Fibroblast of mammary gland (primary cell): ENCODE measurements around the gene CNPY1.

Experiments
- DNase-seq: peaks from one replicate; pipeline ENCODE4 v3.0.0-alpha.2; 2010; ENCODE audit warnings: low read depth
- H3K4me3 ChIP-seq: 2 replicates; pipeline ENCODE4 v1.5.1; 2011; ENCODE audit warnings: low read depth, mild to moderate bottlenecking, low read length, moderate library complexity; ENCODE audit not compliant: control insufficient read depth
- TF ChIP-seq, protein P1 (sequence below): conservative IDR thresholded peaks from 2 replicates; pipeline ENCODE4 v1.5.1; 2011; ENCODE audit warnings: low read depth, low read length, inconsistent platforms; ENCODE audit not compliant: control insufficient read depth, insufficient read depth

CNPY1 gene

DNA sequence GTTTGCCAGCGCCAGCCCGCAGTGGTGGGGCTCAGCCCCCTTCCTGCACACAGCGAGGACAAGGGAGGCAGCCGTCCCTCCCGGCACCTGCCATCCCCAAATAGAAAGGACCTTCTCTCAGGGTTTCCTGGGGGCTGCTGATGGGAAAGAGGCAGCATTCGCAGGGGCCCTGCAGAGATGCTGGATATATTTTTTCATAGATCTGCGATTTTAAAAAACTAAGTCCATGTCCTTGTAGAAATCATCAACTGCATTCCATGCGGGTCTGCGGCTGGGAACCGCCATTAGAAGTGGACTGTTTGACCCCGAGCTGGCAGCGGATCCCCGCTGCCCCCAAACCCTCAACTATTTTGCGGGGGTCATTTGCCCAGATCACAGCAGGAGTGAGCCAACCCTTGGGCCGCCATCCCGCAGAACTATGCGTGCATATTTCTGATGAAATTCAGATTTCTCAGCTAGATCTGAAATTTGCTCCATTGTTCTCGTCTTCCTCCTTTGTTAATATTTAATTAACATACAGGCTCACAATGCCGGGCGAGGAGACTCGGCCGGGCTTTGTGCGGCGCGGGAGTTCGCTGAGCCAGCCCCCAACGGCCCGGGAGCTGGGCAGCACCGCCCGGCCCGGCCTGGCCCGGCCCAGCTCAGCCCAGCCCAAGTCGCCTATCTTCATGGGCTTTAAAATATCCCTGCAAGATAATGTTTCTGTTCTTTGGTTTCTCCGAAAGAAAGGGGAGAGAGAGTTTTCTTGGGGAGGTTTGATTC, 86.5 kb downstream of the CNPY1 start:
- DNase-seq = no peak

DNA sequence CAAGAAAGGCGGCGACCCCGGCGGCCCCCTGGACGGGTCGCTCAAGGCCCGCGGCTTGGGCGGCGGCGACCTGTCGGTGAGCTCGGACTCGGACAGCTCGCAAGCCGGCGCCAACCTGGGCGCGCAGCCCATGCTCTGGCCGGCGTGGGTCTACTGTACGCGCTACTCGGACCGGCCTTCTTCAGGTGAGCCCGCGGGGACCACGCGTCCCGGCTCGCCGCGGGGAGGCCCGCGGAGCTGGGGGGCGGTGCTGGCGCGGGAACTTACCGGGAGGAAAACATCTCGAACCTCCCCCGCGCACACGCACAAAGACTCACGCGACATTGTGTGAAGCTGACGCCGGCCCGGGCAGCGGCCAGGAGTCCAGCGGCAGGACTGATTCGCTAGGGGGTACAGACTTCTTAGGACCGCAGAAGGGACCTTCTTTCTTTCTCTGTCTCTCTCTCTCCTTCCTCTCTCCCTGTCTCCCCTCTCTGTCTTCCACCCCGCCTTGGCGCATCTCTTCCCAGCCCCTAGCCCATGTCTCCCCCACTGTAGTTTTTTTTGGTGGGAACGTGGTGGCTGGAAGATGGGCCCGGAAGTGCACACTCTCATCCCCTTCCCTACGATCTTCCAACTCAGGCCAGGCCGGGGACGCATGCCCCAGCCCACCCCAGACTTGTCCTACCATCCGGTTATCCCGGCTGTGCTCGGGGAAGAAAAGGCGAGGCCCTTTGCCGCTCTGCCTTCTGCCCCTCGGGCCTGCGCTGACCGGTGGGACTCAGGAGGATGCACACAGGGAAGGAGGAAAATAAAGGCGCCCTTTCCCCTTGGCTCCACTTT, 87.3 kb downstream of the CNPY1 start:
- TF ChIP-seq, protein P1, sequence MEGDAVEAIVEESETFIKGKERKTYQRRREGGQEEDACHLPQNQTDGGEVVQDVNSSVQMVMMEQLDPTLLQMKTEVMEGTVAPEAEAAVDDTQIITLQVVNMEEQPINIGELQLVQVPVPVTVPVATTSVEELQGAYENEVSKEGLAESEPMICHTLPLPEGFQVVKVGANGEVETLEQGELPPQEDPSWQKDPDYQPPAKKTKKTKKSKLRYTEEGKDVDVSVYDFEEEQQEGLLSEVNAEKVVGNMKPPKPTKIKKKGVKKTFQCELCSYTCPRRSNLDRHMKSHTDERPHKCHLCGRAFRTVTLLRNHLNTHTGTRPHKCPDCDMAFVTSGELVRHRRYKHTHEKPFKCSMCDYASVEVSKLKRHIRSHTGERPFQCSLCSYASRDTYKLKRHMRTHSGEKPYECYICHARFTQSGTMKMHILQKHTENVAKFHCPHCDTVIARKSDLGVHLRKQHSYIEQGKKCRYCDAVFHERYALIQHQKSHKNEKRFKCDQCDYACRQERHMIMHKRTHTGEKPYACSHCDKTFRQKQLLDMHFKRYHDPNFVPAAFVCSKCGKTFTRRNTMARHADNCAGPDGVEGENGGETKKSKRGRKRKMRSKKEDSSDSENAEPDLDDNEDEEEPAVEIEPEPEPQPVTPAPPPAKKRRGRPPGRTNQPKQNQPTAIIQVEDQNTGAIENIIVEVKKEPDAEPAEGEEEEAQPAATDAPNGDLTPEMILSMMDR = no peak
- no peak overlapping the region for H3K4me3 ChIP-seq
- no peak for DNase-seq

More for the DNA sequence above, 86.5 kb downstream of the CNPY1 start:
- no peak overlapping the region for H3K4me3 ChIP-seq
- TF ChIP-seq, protein P1 = no peak

DNA sequence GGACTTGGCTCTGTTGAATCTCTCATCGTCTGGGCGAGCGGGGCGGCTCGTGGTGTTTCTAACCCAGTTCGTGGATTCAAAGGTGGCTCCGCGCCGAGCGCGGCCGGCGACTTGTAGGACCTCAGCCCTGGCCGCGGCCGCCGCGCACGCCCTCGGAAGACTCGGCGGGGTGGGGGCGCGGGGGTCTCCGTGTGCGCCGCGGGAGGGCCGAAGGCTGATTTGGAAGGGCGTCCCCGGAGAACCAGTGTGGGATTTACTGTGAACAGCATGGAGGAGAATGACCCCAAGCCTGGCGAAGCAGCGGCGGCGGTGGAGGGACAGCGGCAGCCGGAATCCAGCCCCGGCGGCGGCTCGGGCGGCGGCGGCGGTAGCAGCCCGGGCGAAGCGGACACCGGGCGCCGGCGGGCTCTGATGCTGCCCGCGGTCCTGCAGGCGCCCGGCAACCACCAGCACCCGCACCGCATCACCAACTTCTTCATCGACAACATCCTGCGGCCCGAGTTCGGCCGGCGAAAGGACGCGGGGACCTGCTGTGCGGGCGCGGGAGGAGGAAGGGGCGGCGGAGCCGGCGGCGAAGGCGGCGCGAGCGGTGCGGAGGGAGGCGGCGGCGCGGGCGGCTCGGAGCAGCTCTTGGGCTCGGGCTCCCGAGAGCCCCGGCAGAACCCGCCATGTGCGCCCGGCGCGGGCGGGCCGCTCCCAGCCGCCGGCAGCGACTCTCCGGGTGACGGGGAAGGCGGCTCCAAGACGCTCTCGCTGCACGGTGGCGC, 88.1 kb downstream of the CNPY1 start, which contains the start of gene EN2:
EN2 (plus strand) TSS at position 19 of the 767 bp plus-strand sequence; CDS start at position 268, 249 bp downstream.
- H3K4me3 ChIP-seq = peak within 1 kb of the TSS; percentile 32
- TF ChIP-seq, protein P1 = no peak
- no peak for DNase-seq

DNA sequence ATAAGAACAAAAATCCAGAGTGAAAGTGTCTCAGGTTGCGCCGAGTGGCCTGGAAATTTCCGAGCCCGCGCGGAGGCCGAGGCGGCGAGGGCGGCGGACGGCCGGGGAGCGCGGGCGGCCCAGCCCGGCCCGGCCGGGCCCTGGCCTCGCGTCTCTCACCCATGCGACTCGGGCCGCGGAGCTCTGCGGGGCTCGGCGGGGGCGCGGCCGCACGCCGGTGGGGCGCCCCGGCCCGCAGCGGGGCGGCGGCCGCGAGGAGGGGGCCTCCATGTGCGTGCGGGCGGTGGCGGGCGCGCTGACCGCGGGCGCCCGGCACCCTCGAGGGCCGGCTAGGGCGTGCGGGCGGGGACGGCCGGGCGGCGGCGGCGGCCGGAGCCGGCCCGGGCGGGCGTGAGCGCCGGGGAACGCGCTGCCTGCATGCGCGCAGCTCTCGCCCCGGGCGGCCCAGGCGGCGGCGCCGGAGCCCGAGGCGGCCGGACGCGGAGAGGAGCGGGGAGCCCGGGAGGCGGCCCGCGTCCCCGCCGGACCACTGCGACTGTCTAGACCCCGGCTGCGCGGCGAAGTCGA, 88.7 kb downstream of the CNPY1 start:
- DNase-seq = no peak
- TF ChIP-seq, protein P1 = no peak
- H3K4me3 ChIP-seq = no peak overlapping the region

DNA sequence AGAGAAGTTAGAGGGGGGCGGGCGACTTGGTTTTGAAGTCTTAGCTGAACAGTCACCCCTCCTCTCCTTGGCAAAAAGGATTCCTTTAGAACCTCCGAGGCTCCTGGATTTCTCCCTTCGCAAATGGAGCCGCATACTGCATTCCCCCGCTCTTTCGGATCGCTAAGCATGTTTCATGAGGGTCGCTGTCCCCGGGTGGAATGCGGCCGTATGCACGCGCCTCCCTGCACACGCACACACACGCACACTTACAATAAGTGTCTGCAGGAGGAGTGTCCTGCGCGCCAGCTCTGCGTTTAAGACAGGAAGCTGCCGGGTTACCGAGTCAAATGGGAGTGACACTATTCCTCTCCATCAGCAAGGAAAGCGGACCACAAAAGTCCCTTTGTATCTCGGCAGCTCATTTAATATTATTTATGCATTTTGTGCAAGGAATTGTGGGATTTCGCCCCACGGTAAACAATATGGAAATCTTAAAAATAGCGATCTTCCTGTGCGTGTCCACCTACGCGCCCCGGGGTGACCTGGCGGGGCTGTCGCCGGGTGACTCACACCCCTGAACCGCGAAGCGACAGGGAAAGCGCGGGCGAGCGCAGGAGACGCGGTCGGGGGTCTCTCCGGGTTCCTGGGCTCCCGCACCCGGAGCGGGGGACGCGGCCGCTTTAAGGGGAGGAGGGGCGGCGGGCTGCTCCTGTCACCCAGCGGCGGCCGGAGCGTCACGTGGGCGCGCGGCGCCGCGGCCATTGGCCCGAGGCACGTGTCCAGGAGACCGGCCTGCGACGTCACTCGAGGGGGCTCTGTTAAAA, 89.4 kb downstream of the CNPY1 start:
- peak overlapping the region; percentile 32 for H3K4me3 ChIP-seq
- peak; percentile 31 for DNase-seq
- TF ChIP-seq, protein P1 = no peak
